Epithelial cell of proximal tubule (primary cell): ENCODE data around the gene GLYR1. TPM values are rescaled to one million over a fixed set of nuclear protein-coding genes. Genes with fewer than 3 reads are reported as not detected.

Experiments
- DNase-seq: peaks from one replicate; pipeline ENCODE4 v3.0.0-alpha.2; 2011; ENCODE audit warnings: low read depth
- H3K4me3 ChIP-seq: 2 replicates; pipeline ENCODE4 v1.5.1; 2011; ENCODE audit warnings: low read depth, mild to moderate bottlenecking, low read length
- CTCF ChIP-seq: conservative IDR thresholded peaks from 2 replicates; pipeline ENCODE4 v1.5.1; 2012; ENCODE audit warnings: low read depth, mild to moderate bottlenecking, low read length
- total RNA-seq: library from RNA; depleted of rRNA; stranded (reverse); fragments of >200 nt; gene quantifications from 2 replicates; pipeline ENCODE4 v1.2.3, GENCODE V29; 2015

The GLYR1 gene
- total RNA-seq, 1 donor from 2014 or later = 33.1 TPM

- no peak for TF ChIP-seq CTCF
- peak; percentile 27 for DNase-seq
- peak overlapping the region; percentile 72 for H3K4me3 ChIP-seq
These were observed 44.3 kb downstream of the GLYR1 start for GRCh38 chr16:4802659-4803287.

- no peak for TF ChIP-seq CTCF
- H3K4me3 ChIP-seq = peak within 1 kb of the TSS; percentile 72
- DNase-seq = no peak
These were observed 45.0 kb downstream of the GLYR1 start, which contains the start of gene ROGDI for GRCh38 chr16:4801962-4802658. Gene ROGDI, minus strand, starts transcription at chr16:4802633. Its CDS starts 62 bp downstream, at chr16:4802571.

- no peak for TF ChIP-seq CTCF
- H3K4me3 ChIP-seq = peak overlapping the region; percentile 72
- no peak for DNase-seq
These were observed 45.8 kb downstream of the GLYR1 start for GRCh38 chr16:4801051-4801961.

GRCh38 chr16:4800290-4801041 is 46.6 kb downstream of the GLYR1 start:
- no peak overlapping the region for H3K4me3 ChIP-seq
- DNase-seq = no peak
- TF ChIP-seq CTCF = no peak

- no peak for TF ChIP-seq CTCF
- no peak for DNase-seq
- no peak overlapping the region for H3K4me3 ChIP-seq
These were observed 47.8 kb downstream of the GLYR1 start for GRCh38 chr16:4799171-4799855.

- no peak overlapping the region for H3K4me3 ChIP-seq
- TF ChIP-seq CTCF = no peak
- DNase-seq = no peak
These were observed 48.6 kb downstream of the GLYR1 start for GRCh38 chr16:4798456-4798855.
